Progenitor cell of endocrine pancreas (in vitro differentiated cells): ENCODE results near the gene CYFIP1. TPM values are rescaled to one million over a fixed set of nuclear protein-coding genes. Genes with fewer than 3 reads are reported as not detected.

Source experiments
- DNase-seq: peaks from one replicate; pipeline ENCODE4 v3.0.0; 2021; ENCODE audit warnings: low spot score; ENCODE audit not compliant: unreplicated experiment
- H3K27ac Mint-ChIP-seq: 2 replicates; pipeline ENCODE4 v1.8.0; 2021; ENCODE audit warnings: mild to moderate bottlenecking, moderate library complexity, mixed read lengths
- H3K27me3 Mint-ChIP-seq: 2 replicates; pipeline ENCODE4 v1.8.0; 2021; ENCODE audit warnings: mixed read lengths
- H3K36me3 Mint-ChIP-seq: 2 replicates; pipeline ENCODE4 v1.8.0; 2022; ENCODE audit warnings: mixed read lengths; ENCODE audit not compliant: insufficient read depth
- H3K4me1 Mint-ChIP-seq: 2 replicates; pipeline ENCODE4 v1.8.0; 2021; ENCODE audit warnings: low read depth, mixed read lengths
- H3K4me3 Mint-ChIP-seq: 2 replicates; pipeline ENCODE4 v1.8.0; 2021; ENCODE audit warnings: low read depth, mild to moderate bottlenecking, moderate library complexity, mixed read lengths
- H3K9me3 Mint-ChIP-seq: 2 replicates; pipeline ENCODE4 v1.8.0; 2021; ENCODE audit warnings: low read depth, mixed read lengths
- CTCF ChIP-seq: fragments of 200-600 bp; sonication (generic); IDR thresholded peaks from one replicate; pipeline ENCODE4 v1.5.0; 2021; ENCODE audit warnings: antibody characterized with exemption, mild to moderate bottlenecking; ENCODE audit not compliant: unreplicated experiment
- total RNA-seq: library from RNA; stranded (reverse); gene quantifications from 2 replicates; pipeline ENCODE4 v1.2.1, GENCODE V29; 2021

CYFIP1 gene
- total RNA-seq, 1 donor from 2014 or later, result 175 TPM

- Mint-ChIP-seq H3K9me3 (no peaks in the 10 kb centered on the region), H3K4me3 (no peak overlapping the region), H3K27me3 (no peaks in the 10 kb centered on the region), H3K27ac (no peak overlapping the region), H3K36me3 (peaks cover 44% of the 10 kb centered on the region), H3K4me1 (no peaks in the 10 kb centered on the region)
- no peak for TF ChIP-seq CTCF
- no peak for DNase-seq
Observed at GRCh38 chr15:22877117-22877516, 103.1 kb downstream of the CYFIP1 start.

GRCh38 chr15:22874966-22875365, 105.2 kb downstream of the CYFIP1 start:
- Mint-ChIP-seq H3K9me3 (no peaks in the 10 kb centered on the region), H3K4me3 (no peak overlapping the region), H3K36me3 (peaks cover 44% of the 10 kb centered on the region), H3K4me1 (no peaks in the 10 kb centered on the region), H3K27ac (no peak overlapping the region), H3K27me3 (no peaks in the 10 kb centered on the region)
- DNase-seq, result no peak
- no peak for TF ChIP-seq CTCF

GRCh38 chr15:22874256-22874655, 105.9 kb downstream of the CYFIP1 start:
- no peak for DNase-seq
- Mint-ChIP-seq H3K36me3 (peaks cover 45% of the 10 kb centered on the region), H3K9me3 (no peaks in the 10 kb centered on the region), H3K27ac (no peak overlapping the region), H3K27me3 (no peaks in the 10 kb centered on the region), H3K4me1 (no peaks in the 10 kb centered on the region), H3K4me3 (no peak overlapping the region)
- TF ChIP-seq CTCF, result no peak

GRCh38 chr15:22873841-22874240, 106.3 kb downstream of the CYFIP1 start:
- DNase-seq, result no peak
- Mint-ChIP-seq H3K4me3 (no peak overlapping the region), H3K9me3 (no peaks in the 10 kb centered on the region), H3K36me3 (peaks cover 44% of the 10 kb centered on the region), H3K4me1 (no peaks in the 10 kb centered on the region), H3K27ac (no peak overlapping the region), H3K27me3 (no peaks in the 10 kb centered on the region)
- TF ChIP-seq CTCF, result no peak

GRCh38 chr15:22872936-22873701, 107.0 kb downstream of the CYFIP1 start:
- no peak for DNase-seq
- Mint-ChIP-seq H3K4me3 (no peak overlapping the region), H3K27me3 (no peaks in the 10 kb centered on the region), H3K4me1 (no peaks in the 10 kb centered on the region), H3K27ac (no peak overlapping the region), H3K36me3 (peaks cover 40% of the 10 kb centered on the region), H3K9me3 (no peaks in the 10 kb centered on the region)
- TF ChIP-seq CTCF, result no peak
